Fibroblast of lung (primary cell): ENCODE measurements around the gene CCT7. TPM values are rescaled to one million over a fixed set of nuclear protein-coding genes. Genes with fewer than 3 reads are reported as not detected.

Source experiments
- DNase-seq, 2 donors: peaks; one replicate each; pipeline versions ENCODE4 v3.0.0 to v3.0.0-alpha.2; 2010; ENCODE audit warnings: low read depth in 2 of 2
- H2AFZ ChIP-seq: 2 replicates; pipeline ENCODE4 v1.5.1; 2012; ENCODE audit warnings: low read length, control low read depth, inconsistent platforms
- H3K27ac ChIP-seq: 2 replicates; pipeline ENCODE4 v1.5.1; 2011; ENCODE audit warnings: low read length, control low read depth; ENCODE audit not compliant: insufficient read depth
- H3K27me3 ChIP-seq: 2 replicates; pipeline ENCODE4 v1.5.1; 2011; ENCODE audit warnings: mild to moderate bottlenecking, low read length; ENCODE audit not compliant: control insufficient read depth, insufficient read depth
- H3K36me3 ChIP-seq: 2 replicates; pipeline ENCODE4 v1.5.1; 2011; ENCODE audit warnings: low read length; ENCODE audit not compliant: control insufficient read depth, insufficient read depth
- H3K4me1 ChIP-seq: 2 replicates; pipeline ENCODE4 v1.5.1; 2011; ENCODE audit warnings: low read length; ENCODE audit not compliant: control insufficient read depth, insufficient read depth; ENCODE audit errors: extremely low read depth
- H3K4me2 ChIP-seq: 2 replicates; pipeline ENCODE4 v1.5.1; 2011; ENCODE audit warnings: low read length, control low read depth; ENCODE audit not compliant: insufficient read depth; ENCODE audit errors: extremely low read depth
- H3K4me3 ChIP-seq, 4 experiments: fragments of 200-600 bp in 1 of 4; sonication (generic) in 1 of 4; replicated peaks in 1 of 4; 2 replicates each; pipeline ENCODE4 v1.5.1; 2011 to 2016; ENCODE audit warnings: low read length in 4 of 4, low read depth in 3 of 4, mild to moderate bottlenecking in 3 of 4, control low read depth in 2 of 4, inconsistent platforms in 1 of 4, mixed read lengths in 1 of 4; ENCODE audit not compliant: insufficient read depth in 1 of 4; ENCODE audit errors: control extremely low read depth in 1 of 4
- H3K79me2 ChIP-seq: 2 replicates; pipeline ENCODE4 v1.5.1; 2012; ENCODE audit warnings: mild to moderate bottlenecking, low read length, inconsistent platforms; ENCODE audit not compliant: control insufficient read depth, insufficient read depth
- H3K9ac ChIP-seq: 2 replicates; pipeline ENCODE4 v1.5.1; 2011; ENCODE audit warnings: mild to moderate bottlenecking, low read length, control low read depth; ENCODE audit not compliant: insufficient read depth
- H3K9me3 ChIP-seq: 2 replicates; pipeline ENCODE4 v1.5.1; 2012; ENCODE audit warnings: low read depth, low read length; ENCODE audit not compliant: control insufficient read depth, insufficient read depth
- H4K20me1 ChIP-seq: 2 replicates; pipeline ENCODE4 v1.5.1; 2011; ENCODE audit warnings: low read length; ENCODE audit not compliant: control insufficient read depth, insufficient read depth; ENCODE audit errors: extremely low read depth
- EZH2 ChIP-seq: IDR thresholded peaks from 2 replicates; pipeline ENCODE4 v1.5.1; 2012; ENCODE audit warnings: low read length, control low read depth, mild to moderate bottlenecking; ENCODE audit errors: missing control alignments
- polyA plus RNA-seq, 2 donors: library from polyadenylated mRNA; depleted of rRNA in 1 of 2; stranded (reverse) in 1 of 2; unstranded in 1 of 2; fragments of >200 nt; gene quantifications; 2 replicates each; pipeline ENCODE4 v1.2.1, GENCODE V29; 2011 to 2012; ENCODE audit warnings: missing spikeins in 1 of 2
- total RNA-seq: library from RNA; depleted of rRNA; stranded (reverse); fragments of >200 nt; gene quantifications from 2 replicates; pipeline ENCODE4 v1.2.1, GENCODE V29; 2014
- TF ChIP-seq, protein P1 (sequence below), 2 donors: IDR thresholded peaks in 1 of 2; conservative IDR thresholded peaks in 1 of 2; 1 replicate in 1 of 2; 2 replicates in 1 of 2; pipeline ENCODE4 v1.5.1; 2011 to 2012; ENCODE audit warnings: low read length in 2 of 2, control low read depth in 1 of 2, inconsistent platforms in 1 of 2, low read depth in 1 of 2, mild to moderate bottlenecking in 1 of 2

The CCT7 gene
- total and polyA plus RNA-seq, 2 donors (not counting 1 experiment from before 2014, with no cell fraction given), result 233 to 299 TPM

GRCh38 chr2:73286134-73286655, 52.1 kb downstream of the CCT7 start:
- Histone ChIP-seq H3K9me3 (no peaks in the 10 kb centered on the region), H3K27me3 (peaks cover 34% of the 10 kb centered on the region), H3K36me3 (no peaks in the 10 kb centered on the region), H2AFZ (no peak overlapping the region), H3K79me2 (no peaks in the 10 kb centered on the region), H3K27ac (no peak overlapping the region), H3K4me3 (no peak overlapping the region), H3K4me1 (no peaks in the 10 kb centered on the region), H4K20me1 (no peaks in the 10 kb centered on the region), H3K9ac (no peak overlapping the region), H3K4me2 (no peak overlapping the region)
- no peak for TF ChIP-seq EZH2
- TF ChIP-seq, protein P1, sequence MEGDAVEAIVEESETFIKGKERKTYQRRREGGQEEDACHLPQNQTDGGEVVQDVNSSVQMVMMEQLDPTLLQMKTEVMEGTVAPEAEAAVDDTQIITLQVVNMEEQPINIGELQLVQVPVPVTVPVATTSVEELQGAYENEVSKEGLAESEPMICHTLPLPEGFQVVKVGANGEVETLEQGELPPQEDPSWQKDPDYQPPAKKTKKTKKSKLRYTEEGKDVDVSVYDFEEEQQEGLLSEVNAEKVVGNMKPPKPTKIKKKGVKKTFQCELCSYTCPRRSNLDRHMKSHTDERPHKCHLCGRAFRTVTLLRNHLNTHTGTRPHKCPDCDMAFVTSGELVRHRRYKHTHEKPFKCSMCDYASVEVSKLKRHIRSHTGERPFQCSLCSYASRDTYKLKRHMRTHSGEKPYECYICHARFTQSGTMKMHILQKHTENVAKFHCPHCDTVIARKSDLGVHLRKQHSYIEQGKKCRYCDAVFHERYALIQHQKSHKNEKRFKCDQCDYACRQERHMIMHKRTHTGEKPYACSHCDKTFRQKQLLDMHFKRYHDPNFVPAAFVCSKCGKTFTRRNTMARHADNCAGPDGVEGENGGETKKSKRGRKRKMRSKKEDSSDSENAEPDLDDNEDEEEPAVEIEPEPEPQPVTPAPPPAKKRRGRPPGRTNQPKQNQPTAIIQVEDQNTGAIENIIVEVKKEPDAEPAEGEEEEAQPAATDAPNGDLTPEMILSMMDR (conservative IDR thresholded peaks at IDR 0.05 in 1 of 2, IDR thresholded peaks at IDR 0.05 in 1 of 2; ENCODE audit: low read depth in 1 of 2, low read length in 2 of 2), result no peak
- DNase-seq, result no peak

DNA sequence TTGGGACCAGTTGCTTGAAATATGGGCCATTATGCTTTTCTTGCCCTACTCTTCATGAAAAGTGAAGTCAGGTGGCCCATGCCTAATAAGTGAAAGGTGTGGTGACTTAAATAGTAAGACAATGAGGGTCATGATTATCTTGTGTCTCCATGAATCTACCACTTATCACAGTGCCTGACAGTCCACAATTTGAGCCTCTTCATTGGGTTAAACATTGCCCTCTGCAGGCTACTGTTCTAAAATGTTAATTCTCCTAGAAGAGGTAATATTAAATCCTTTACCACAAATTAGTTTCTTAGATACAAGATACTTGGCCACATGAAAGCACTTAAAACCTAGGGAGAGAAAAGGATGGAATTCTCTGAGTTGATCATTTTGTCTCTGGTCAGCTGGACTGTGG, 55.2 kb downstream of the CCT7 start:
- Histone ChIP-seq H4K20me1 (no peaks in the 10 kb centered on the region), H3K4me3 (no peak overlapping the region), H3K27ac (no peak overlapping the region), H2AFZ (no peak overlapping the region), H3K79me2 (no peaks in the 10 kb centered on the region), H3K4me1 (no peaks in the 10 kb centered on the region), H3K9me3 (no peaks in the 10 kb centered on the region), H3K9ac (no peak overlapping the region), H3K4me2 (no peak overlapping the region), H3K36me3 (no peaks in the 10 kb centered on the region), H3K27me3 (peaks cover 52% of the 10 kb centered on the region)
- TF ChIP-seq EZH2, result no peak
- TF ChIP-seq, protein P1 (conservative IDR thresholded peaks at IDR 0.05 in 1 of 2, IDR thresholded peaks at IDR 0.05 in 1 of 2; ENCODE audit: low read depth in 1 of 2, low read length in 2 of 2), result peak in 1 of 2 donors; percentile 5
- DNase-seq, result no peak

DNA sequence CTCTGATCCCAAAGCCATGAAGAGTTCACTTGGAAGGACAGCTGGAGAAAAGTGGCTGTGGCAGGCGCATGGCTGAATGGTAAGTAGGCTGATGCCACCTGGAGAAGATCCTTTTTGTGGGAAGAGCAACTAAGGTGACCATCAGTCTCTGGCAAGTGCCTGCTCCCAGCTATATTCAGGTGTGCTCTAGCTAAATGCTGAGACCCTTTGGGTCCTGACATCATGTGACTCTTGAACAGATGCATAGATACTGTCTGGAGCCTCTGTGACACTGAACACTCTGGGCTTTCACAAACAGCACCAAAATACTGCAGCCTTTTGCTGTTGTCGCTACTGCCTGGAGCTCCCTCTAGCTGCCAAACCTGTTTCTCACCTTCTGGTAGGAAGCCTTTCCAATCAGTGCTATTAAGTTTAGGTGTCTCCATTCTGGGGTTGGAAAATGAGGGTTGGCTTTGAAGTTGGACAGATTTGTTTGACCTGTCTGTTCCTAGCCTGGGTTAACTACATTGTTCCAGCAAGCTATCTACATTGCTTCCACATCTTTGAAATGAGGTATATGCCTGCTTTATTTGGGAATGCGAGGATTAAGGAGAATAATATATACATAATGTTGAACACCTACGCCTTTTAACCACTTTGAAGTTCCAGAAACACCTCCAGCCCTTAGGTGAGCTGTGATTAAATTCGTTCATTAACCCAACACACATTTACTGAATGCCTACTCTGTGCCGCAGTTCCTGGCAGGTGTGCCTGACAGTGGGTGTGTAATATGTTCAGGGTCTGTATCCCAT, 56.1 kb downstream of the CCT7 start:
- Histone ChIP-seq H2AFZ (no peak overlapping the region), H3K36me3 (no peaks in the 10 kb centered on the region), H3K4me1 (no peaks in the 10 kb centered on the region), H3K27me3 (peaks cover 56% of the 10 kb centered on the region), H3K79me2 (no peaks in the 10 kb centered on the region), H3K27ac (no peak overlapping the region), H3K4me3 (no peak overlapping the region), H3K4me2 (no peak overlapping the region), H3K9me3 (no peaks in the 10 kb centered on the region), H4K20me1 (no peaks in the 10 kb centered on the region), H3K9ac (no peak overlapping the region)
- DNase-seq, result peak; percentile 25 to 38
- TF ChIP-seq EZH2, result peak; percentile 66
- TF ChIP-seq, protein P1 (conservative IDR thresholded peaks at IDR 0.05 in 1 of 2, IDR thresholded peaks at IDR 0.05 in 1 of 2; ENCODE audit: low read depth in 1 of 2, low read length in 2 of 2), result peak; percentile 45 to 78
